ENCODE data around the gene ZBTB7B.

ZBTB7B gene

DNA sequence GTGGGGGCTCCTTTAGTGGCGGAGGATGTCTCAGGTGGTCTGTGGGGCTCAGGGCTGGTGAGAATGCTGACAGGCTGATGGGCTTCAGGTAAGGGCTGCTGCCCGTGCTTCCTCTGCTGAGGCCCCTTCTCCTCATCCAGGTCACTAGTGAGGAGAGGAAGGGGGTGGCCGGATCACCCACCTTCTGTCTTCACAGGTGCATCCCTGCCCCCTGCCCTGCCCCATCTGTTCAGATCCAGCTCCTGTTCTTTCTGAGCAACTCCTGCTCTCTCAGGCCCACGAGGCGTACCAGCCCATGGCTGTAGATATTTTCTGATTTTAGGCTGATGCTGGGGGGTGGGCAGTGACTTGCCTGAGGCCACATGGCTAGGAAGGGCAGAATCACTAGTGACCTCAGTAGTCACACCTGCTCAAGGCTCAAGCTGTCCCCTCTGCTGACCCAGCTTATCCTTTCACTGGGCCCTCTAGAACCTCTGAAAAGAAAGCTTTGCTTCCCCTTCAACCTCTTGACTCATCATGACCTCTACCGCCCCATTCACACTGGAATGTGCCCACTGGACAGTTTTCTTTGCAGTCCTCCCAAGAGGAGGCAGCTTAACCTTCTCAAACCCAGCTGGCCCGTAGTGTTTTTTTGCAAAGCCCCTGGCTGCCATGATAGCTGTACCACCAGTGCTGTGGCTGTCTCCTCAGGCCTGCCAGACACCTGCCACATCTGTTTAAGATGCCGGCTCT lies 16.2 kb downstream of the ZBTB7B start:
- no peak for DNase-seq

DNA sequence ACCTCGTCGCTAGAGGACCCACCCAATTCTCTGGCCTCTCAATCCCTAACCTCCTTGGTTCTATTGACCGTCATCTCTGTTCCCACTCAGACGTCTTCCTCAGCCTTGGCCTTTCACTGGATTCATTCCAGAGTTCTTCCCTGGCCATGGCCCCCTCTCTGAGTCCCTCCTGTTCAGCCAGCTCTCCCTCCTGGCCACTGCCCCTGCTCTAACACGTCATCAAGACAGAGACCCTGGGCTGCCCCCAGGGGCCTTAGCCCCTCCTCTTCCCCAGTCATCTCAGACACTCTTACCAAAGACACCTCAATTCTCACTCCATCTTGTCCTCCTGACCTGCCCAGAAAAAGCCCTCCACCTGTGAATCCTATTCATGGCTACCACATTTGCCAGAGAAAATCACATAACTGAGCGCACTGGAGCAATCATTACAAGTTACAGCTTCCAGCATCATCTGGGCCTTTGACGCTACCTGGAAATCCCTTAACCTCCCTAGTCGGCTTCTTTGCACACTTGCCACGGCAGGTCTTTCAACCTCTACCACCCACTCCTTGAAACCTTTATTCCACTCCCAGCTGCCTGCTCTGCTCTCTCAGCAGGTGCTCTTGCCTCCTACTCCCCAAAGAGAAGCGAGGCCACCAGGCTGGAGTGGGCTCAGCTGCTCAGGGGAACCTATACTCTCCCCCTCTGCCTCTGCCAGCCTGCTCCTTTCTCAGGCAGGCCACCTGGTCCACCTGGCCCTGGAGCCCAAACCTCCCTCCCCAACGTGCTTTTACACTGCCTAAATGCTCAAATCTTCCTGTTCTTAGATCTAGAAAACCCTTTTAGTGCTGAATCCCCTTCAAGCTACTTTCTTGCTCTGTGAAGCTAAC lies 17.0 kb downstream of the ZBTB7B start:
- DNase-seq, result no peak

DNA sequence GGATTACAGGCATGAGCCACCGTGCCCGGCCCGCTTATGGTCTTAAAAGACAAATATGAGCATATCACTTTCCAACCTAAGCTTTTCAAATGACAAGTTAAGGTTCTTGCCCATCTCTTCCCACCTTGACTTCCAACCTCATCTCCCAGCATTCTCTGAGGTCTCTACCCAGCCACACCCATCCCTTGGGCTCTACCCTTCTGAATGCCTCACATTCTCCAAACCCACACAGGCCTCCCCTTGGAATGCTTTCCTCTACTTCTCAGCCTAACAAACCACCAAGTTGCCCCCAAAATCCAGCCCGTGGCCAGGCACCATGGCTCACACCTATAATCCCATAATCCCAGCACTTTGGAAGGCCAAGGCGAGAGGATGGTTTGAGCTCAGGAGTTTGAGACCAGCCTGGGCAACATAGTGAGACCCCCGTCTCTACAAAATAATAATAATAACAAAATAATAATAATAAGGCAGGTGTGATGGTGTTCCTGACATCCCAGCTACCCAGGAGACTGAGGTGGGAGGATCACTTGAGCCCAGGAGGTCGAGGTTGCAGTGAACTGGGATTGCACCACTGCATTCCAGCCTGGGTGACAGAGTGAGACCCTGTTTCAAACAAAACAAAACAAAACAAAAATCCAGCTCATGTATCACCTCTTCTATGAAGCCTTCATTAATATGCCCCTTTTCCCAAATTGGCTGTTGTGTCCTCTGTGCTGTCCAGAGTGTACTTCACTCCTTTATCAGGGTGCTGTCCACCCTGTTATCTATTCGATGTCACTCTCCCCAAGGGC lies 19.7 kb downstream of the ZBTB7B start:
- DNase-seq, result no peak

DNA sequence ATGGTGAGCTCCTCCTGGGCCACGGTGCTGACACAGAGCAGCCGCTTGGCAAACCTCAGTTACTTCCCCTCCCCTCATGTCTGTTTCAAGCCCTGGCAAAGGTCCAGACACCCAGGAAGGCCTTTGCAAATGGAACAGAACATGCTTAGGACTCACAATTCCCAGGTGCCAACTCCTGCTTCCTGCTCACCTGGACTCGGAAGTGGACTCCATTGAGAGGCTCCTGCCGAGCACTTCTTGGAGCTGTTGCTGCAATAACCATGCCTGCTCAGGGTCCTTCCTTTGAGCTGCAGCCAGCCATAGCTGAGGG lies 20.3 kb downstream of the ZBTB7B start:
- no peak for DNase-seq

DNA sequence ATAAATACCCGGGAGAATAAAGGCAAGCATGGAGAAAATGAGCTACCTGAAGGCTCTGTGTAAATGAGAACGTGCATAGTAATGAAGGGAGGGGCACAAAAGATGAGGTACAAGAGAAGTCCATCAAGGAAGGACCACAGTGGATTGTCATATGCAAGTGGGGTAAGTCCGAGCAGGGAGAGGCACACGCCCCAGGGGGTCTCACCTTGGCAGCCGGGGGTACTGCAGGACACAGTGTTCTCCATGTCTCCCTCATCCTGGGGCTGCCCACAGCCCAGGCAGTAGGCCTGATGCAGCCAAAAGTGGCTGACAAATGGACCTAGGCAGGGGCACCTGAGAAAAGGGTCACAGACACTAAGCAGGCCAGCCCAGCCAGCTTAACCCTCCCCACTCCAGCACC lies 21.0 kb downstream of the ZBTB7B start:
- DNase-seq, result no peak

DNA sequence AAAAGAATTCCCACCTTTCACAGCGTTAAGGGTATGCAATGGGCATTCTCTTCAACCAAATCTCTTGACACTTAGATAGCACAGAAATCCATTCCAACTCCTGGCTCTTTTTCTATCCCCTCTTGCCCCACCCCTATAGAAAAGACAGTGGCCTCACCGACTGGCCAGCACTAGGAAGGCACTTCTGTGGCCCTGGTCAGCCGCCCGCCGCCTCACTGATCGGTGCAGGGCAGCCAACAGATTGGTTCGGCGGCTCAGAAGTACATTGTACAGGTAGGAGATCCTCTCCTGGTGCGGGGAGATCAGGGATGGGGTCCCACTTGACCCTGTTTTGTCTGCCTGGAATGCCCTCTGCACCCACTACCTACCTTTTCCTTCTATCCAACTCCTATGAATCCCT lies 21.7 kb downstream of the ZBTB7B start:
- DNase-seq, result no peak

DNA sequence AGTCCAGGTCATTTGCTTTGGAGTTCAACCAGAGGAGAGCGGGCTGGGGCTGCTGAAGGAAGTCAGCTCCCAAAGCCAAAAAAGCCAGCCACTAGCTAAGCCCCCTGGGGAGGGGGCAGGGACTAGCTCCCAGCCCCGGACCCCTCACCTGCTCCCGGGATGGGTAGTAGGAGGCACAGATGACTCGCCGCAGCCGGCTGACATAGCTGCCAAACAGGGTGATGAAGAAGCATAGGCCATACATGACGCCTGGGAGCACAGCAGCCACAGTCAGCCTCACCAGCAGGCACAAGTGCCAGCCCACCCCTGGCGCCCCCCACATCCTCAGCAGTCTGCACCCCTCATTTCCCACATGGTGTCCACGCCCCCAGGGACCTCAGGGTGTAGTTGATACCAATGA lies 23.6 kb downstream of the ZBTB7B start:
- DNase-seq, result no peak

DNA sequence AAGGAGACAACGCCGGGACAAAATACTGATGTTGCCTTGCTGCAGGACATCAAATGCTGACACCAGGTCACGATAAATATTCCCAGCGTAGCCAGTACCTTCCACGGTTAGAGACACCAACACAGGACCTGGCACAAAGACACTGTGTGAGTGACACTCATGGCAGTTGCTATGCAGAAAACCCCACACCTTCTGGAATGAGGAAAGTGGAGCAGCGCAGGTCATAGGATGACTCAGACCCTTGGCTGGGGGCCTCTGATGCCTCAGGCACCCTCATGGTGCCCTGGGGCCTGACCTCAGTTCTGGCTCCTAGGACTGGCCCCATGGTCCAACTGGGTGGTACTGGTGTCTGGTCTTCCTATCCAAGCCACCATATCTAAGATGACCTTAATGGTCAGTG lies 24.0 kb downstream of the ZBTB7B start:
- no peak for DNase-seq

DNA sequence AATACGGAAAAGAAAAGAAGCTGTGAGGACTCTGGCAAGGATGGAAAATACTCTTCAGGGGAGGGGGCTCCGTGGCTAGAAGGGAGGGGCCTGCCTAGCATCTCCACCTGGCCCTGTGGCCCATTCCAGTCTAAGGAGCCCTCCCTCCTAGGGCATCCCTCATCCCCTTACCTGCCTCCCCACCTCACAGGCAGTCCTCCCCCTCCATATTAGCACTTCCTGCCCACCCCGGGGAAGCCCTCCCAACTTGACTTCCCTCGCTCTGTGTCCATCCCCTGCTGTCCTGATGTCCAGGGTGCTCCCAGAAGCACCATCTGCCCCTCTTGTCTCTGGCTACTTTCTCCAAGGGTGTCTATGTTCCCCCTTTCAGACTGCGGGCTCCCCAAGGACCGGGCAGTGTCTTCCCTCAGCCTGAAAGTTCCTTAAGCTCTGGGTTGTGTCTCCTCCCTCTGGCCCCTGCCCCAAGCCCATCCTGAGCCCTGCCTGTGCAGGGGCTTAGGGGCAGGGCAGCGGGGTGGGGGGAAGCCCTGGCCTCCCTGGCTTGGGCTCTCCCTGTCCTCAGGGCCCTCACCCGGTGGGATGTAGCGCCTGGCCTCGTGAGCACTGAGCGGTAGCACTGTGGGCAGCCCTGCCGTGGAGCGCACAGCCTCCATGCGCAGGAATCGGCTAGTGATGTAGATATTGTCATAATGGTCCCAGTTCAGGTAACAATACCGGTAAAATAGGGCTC lies 27.1 kb downstream of the ZBTB7B start:
- DNase-seq, result no peak

DNA sequence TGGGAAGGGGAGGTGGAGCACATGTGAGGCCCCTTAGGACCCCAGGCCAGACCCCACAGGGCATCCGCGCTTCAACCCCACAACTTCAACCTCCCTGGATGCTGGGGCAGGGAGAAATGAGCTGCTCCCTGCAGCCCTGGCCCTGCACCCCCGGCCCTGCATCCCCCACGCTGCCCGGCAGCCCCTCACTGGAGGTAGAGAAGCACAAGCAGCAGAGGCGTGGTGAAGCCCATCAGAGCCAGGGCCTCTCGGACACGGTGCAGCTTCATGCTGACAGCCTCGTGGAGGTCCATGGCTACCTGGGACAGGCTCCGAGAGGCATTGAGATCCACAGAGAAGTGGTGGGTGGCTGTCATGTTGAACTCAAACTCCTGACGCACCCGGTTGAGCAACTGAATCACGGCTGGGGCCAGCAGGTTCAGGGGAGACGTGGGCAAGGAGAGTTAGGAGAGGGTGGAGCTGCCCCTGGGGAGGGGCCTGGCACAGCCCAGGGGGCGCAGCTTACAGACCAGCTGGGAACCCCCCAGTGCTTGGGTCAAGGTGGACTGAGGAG lies 27.7 kb downstream of the ZBTB7B start:
- DNase-seq, result no peak

DNA sequence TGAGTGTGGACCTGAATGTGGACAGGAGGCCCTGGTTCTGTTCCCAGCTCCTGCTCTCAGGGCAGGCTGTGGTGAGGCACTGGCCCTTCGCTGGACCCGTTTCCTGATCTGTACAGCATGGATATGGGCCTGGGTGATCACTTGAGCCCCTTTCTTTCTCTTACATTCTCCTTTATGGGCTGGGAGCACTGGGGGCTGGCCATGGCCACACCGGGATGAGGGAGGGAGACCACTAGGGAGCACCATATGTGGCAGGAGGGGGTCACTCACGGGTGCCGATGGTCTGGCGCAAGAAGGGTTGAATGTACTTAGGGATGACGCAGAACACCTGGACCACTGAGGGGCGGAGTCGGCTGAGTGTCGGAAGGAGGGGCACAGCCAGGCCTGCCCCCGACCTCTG lies 28.3 kb downstream of the ZBTB7B start:
- no peak for DNase-seq

DNA sequence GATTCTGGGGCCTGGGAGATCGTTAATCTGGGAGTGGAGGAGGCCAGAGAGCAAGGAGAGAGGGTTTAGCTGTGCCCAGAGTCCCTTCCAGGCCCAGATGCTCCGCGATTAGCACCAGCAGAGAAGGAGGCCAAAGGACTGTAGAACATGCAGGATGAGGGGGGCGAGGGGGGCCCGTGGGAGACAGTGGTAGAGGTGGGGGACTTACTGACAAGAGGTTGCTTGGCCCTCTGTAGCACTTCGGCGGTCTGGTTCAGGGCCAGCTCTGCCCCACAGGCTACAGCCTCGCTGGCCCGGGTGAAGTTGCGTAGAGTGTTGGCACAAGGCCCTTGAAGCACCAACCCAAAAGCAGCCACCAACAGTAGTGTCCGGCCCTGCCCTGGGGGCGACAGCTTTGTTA lies 30.3 kb downstream of the ZBTB7B start:
- no peak for DNase-seq

DNA sequence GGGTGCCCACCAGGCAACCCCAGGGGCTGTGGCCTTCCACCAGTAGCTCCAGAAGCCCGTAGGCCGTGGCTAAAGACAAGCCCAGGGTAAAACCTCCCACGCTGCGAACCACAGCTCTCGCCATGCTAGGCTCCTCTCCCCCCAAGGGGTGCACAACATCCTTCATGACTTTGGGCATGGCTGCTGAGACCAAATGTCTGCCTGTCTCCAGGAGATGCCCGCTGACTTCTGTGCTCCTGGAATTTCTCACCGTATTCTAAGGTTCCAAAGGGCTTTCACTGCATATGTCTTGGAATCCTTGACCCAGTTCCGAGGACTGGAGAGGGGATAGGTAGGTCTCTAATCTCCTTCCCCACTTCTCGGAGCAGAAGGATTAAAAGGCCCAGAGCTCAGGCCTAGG lies 30.9 kb downstream of the ZBTB7B start, which contains the start of the genes DCST1 and DCST2:
Gene DCST1 (plus strand): TSS at position 301 of the 400 bp plus-strand sequence. CDS start 213 bp downstream, outside the sequence.
Gene DCST2 (minus strand): TSS at position 258 of the 400 bp plus-strand sequence. CDS start 80 bp downstream, at position 178.
- DNase-seq, result no peak

DNA sequence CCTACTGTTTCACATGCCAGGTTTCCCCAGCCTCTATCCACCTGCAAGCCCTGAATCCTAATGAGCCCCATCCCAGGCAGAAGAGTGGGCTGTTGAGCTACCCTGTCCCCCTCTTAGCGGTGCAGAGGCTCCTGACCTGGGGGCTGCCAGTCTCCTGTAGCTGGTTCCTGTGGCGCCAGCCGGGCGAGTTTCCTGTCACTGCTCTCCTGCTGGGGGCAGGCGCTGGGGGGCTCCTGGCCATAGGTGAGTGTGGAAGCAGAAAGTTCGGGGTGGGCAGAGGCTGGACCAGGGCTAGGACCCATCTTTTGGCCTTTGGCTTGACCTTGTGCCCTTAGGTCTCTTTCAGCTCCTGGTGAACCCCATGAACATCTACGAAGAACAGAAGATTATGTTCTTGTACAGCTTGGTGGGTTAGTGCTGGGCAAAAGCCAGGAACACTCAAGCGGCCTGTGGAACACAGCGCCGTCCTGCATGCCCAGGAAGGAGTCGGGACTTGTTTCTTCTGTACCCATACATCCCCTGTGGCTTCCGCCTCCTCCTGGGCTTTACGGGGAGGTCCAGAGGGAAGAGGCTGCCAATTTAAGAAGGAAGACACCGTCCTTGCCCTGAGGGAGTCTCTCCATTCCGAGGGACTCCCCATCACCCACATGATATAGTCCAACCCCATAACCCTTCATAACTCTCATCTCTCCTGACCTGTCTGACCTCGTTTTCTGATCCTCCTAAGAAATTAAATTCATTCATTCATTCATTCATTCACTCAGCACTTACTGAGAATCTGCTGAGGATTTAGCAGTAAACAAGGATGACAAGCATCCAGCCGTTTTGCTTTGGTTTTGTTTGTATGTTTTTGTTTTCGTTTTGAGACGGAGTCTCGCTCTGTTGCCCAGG lies 32.0 kb downstream of the ZBTB7B start:
- no peak for DNase-seq

DNA sequence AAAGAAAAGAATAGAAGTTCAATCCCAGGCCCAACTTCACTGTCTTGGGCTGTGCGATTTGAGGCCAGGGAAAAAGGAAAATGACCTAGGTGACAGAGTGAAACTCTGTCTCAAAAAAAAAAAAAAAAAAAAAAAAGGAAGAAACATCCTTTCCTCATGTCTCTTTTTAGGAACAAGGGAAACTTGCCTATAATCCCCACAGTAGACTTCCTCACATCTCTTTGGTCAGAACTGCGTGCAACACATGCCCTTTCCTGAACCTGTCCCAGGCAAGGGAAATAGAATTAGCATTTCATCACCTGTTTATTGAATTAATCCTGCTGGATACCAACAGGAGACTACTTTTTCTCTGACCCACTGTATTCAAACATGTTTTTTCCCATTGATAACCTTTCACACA lies 33.3 kb downstream of the ZBTB7B start:
- DNase-seq, result no peak

DNA sequence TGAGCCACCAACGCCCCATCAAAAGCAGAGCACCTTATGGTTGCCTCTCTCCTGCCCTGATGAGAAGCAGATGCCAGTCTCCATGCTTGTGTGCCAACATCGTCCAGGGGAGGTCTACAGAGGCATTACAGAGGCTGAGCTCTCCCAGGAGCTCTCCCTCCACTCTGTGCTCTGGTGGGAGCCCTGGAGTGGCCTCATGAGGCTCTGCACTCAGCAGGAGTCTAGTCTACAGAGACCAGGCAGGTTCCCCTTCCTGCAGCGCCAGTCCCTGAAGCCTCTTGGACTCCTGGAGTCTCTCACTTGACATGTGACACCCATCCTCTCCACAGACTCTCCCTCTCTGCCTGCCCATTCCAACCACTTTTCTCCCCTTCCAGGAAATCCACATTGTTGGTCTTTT lies 34.4 kb downstream of the ZBTB7B start:
- no peak for DNase-seq

DNA sequence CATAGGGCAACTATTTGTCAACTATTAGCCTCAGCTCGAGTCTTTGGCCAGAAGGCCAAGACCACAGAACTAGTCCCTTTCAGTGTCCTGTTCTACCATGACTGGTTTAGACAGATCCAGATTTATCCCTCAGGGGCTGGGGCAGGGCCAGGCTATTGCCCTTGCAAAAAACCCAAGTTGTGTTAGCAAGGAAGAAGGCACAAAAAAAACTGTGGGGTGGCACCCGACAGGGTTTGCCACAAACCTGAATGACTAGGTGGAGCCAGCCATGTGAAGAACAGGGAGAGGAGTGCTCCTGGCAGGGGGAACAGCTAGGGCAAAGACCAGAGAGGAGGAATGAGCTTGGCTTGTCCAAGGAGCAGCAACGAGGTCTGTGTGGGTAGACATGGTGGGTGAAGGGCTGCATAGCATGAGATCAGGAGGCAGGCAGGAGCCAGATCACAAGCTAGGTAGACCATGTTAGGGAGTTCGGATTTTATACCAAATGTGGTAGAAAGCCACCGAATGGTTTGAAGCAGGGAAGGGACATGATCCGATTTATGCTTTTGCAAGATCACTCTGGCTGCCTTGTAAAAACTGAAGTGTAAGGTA lies 35.3 kb downstream of the ZBTB7B start:
- no peak for DNase-seq

DNA sequence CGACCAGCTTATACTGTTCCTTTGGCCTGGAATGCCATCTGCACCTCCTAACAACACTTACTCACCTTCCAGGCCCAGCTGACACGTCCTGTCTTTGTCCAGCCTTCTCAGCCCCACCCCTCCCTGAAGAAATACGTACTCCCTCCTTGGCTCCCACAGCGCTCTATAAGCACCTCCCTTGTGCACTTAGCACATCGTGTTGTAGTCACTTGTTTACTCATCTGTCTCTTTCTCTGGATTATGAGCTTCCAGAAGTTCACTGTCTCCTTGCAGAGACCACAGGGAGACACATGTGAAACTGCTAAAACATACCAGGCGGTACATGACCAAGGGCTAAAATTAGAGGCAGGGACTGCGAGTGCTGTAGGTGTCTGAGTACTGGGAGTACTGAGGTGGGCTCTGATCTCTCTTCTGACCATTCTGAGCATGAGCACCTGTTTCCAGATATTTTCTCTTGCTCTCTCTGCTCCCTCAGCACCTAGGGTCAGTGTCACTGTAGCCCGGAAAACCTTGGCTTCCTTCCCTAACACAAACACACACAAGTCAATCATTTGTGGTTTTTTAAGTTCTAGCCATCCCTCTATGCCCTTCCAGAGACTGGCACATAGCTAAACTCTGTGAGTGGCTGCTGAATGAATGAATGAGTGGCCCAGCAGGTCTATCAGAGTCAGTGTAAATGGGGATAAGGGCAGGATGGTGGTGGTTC lies 36.2 kb downstream of the ZBTB7B start:
- no peak for DNase-seq

DNA sequence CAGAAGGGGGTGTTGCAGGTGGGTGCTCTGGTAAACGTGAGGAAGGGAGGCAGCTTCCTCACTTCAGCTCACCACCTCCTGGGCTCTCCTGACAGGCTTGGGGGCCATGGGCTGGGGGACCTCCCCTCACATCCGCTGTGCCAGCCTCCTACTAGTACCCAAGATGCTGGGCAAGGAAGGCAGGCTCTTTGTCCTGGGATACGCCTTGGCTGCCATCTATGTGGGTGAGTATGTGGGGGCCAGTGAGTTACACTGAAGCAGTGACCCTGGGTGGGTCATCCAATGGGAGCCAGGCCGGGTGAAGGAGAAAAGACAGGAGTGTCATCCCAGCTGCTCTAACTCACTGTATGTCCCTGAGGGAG lies 36.7 kb downstream of the ZBTB7B start:
- no peak for DNase-seq

DNA sequence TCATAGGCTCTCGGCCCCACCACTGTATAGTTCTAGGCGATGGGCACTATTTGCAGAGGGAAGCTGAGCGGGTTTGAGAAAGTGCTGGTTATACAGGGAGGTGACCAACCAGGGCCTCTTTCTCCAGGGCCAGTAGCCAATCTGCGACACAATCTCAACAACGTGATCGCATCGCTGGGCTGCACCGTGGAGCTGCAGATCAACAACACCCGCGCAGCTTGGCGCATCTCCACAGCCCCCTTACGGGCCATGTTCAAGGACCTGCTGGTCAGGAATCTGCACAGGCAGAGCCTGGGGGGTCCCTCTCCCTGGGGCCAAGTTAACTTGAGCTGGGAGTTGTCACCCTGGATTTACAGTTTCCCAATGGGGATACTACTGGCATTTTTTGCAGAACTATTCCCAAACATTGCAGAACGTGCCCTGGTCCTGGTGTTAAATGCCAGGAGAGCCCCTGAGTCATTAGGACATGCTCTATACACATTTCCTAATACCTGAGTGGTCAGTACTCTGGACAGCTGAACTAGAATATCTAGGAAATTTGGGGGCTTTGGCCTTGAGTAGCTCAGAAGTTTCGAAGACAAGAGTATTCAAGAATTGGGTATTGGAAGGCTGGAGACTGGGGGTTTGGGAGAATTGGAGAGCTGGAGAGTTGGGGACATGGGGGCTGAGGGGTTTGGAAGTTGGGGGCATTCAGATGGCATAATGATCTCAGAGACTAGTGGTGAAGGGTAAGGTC lies 37.9 kb downstream of the ZBTB7B start:
- DNase-seq, result no peak

Data from KG1 (cell line).